ENCODE measurements around the gene SIT1.

DNA sequence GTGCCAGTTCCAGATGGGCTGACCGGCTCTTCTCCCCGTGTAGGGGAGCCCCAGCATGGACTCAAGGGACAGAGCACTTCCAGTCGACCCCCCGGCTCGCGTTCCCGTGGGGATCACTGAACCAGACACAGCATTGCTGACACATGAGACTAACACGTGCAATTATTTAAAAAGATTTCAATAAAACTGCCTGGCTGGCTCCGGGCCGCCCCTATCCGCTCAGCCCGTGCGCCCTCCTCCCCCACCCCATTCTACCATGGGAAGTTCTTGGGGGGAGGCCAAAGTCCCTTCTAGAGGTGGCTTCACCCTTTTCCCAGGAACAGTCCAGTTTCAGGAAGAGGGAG, 40.9 kb downstream of the SIT1 start:
- TF ChIP-seq, protein P1, sequence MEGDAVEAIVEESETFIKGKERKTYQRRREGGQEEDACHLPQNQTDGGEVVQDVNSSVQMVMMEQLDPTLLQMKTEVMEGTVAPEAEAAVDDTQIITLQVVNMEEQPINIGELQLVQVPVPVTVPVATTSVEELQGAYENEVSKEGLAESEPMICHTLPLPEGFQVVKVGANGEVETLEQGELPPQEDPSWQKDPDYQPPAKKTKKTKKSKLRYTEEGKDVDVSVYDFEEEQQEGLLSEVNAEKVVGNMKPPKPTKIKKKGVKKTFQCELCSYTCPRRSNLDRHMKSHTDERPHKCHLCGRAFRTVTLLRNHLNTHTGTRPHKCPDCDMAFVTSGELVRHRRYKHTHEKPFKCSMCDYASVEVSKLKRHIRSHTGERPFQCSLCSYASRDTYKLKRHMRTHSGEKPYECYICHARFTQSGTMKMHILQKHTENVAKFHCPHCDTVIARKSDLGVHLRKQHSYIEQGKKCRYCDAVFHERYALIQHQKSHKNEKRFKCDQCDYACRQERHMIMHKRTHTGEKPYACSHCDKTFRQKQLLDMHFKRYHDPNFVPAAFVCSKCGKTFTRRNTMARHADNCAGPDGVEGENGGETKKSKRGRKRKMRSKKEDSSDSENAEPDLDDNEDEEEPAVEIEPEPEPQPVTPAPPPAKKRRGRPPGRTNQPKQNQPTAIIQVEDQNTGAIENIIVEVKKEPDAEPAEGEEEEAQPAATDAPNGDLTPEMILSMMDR (IDR thresholded peaks at IDR 0.05) = no peak
- no peak for TF ChIP-seq POLR2A (IDR thresholded peaks at IDR 0.05)
- peak in 1 of 2 donors; percentile 10 for TF ChIP-seq POLR2AphosphoS5 (IDR thresholded peaks at IDR 0.05; ENCODE audit: insufficient read depth in 1 of 2, low read depth in 1 of 2)
